IPS-NIHi11 (cell line): ENCODE measurements around the gene ZNF646.

Experiments
- DNase-seq: peaks from one replicate; pipeline ENCODE4 v3.0.0; 2012; ENCODE audit warnings: mixed read lengths, low spot score

The ZNF646 gene

GRCh38 chr16:31063843-31064611 is 10.2 kb upstream of the ZNF646 start:
- no peak for DNase-seq

GRCh38 chr16:31064882-31065461 is 9.2 kb upstream of the ZNF646 start:
- no peak for DNase-seq

- no peak for DNase-seq
Measured at GRCh38 chr16:31067342-31067741, 6.9 kb upstream of the ZNF646 start.

GRCh38 chr16:31071861-31072260 is 2.4 kb upstream of the ZNF646 start:
- DNase-seq: no peak

GRCh38 chr16:31072540-31073141 is 1.6 kb upstream of the ZNF646 start:
- DNase-seq: no peak

- DNase-seq: peak; percentile 96
Measured at GRCh38 chr16:31073142-31073969, 866 bp upstream of the ZNF646 start.

GRCh38 chr16:31074814-31075183 is 577 bp downstream of the ZNF646 start:
- DNase-seq: no peak

GRCh38 chr16:31076319-31076718 is 2.1 kb downstream of the ZNF646 start:
- DNase-seq: no peak

- DNase-seq: no peak
Measured at GRCh38 chr16:31077024-31077423, 2.8 kb downstream of the ZNF646 start.

- no peak for DNase-seq
Measured at GRCh38 chr16:31077592-31078396, 3.6 kb downstream of the ZNF646 start.

GRCh38 chr16:31078597-31079341 is 4.5 kb downstream of the ZNF646 start:
- no peak for DNase-seq

- no peak for DNase-seq
Measured at GRCh38 chr16:31079342-31079944, 5.2 kb downstream of the ZNF646 start.

- DNase-seq: no peak
Measured at GRCh38 chr16:31080035-31080629, 5.9 kb downstream of the ZNF646 start.

- no peak for DNase-seq
Measured at GRCh38 chr16:31080756-31081419, 6.7 kb downstream of the ZNF646 start.

- DNase-seq: no peak
Measured at GRCh38 chr16:31081428-31082351, 7.5 kb downstream of the ZNF646 start.

- DNase-seq: no peak
Measured at GRCh38 chr16:31082368-31083045, 8.3 kb downstream of the ZNF646 start.

GRCh38 chr16:31083081-31083480 is 8.9 kb downstream of the ZNF646 start:
- no peak for DNase-seq

- no peak for DNase-seq
Measured at GRCh38 chr16:31083556-31083955, 9.3 kb downstream of the ZNF646 start.
